ENCODE measurements around the gene FGD5. TPM values are rescaled to one million over a fixed set of nuclear protein-coding genes. Genes with fewer than 3 reads are reported as not detected.
A peak's percentile ranks its signal among the peaks of the same experiment; 100 is the strongest.

Gene FGD5
- total RNA-seq, 1 donor from 2014 or later, result 16.3 TPM

DNA sequence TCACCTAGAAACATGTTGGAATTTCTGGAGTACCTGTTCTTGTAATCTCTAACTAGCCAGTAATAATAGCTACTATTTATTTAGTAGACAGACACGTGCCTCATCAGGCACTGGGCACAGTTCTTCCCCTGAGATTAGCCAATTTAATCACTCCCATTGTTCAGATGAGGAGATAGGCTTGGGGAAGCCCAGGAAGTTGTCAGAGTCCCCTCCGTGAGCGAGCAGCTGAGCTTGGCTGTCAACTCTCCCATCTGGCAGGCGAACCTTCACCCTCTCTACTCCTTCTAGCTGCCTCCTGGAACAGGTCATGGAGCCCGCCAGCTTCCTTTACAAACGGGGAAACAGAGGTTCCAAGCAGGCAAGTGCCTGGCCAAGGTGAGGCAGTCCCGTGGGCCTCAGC lies 31.1 kb upstream of the FGD5 start:
- DNase-seq (no peak), ATAC-seq (no peak)
- intact Hi-C loops (cut with micrococcal nuclease), result loop anchor here (10.0 kb wide), 1 partner anchor 127 kb away; no protein-coding TSS in a partner anchor

DNA sequence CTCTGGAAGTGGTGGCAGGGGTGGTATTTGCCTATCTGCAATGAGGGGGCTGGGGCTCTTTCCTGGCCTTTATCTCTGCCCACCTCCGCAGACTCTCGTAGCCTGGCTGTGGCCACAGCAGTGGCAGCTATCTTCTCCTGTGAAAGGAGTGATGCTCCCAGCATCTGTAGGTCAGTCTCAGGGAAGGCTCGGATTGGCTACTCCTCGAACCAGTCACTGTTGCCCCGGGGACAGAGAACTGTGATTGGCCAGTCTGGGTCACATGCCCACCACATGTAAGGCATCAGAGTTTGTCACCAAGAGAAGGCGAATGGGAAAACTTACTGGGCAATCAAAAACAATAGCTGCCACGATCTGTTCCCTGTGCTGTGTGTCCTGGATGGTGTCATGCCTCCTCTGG lies 30.1 kb upstream of the FGD5 start:
- intact Hi-C loops (cut with micrococcal nuclease), result loop anchor here (10.0 kb wide), 1 partner anchor 126 kb away; no protein-coding TSS in a partner anchor
- ATAC-seq (no peak), DNase-seq (no peak)

DNA sequence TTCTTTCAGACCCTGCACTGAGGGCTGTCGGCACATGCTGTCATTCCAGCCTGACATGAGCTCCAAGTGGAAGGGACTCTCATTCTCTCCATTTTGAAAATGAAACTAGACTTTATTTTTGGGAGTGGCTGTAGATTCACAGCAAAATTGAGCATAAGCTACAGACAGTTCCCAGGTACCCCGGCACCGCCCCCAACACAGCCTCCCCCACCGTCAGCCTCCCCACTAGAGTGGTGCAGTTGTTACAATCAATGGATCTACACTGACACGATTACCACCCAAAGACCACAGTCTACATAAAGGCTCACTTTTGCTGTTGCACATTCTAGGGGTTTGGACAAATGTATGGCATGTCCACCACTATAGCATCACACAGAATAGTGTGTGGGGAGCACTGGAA lies 29.5 kb upstream of the FGD5 start:
- no peak for DNase-seq
- intact Hi-C loops (cut with micrococcal nuclease), result loop anchor here (10.0 kb wide), 1 partner anchor 126 kb away; no protein-coding TSS in a partner anchor
- no peak for ATAC-seq

DNA sequence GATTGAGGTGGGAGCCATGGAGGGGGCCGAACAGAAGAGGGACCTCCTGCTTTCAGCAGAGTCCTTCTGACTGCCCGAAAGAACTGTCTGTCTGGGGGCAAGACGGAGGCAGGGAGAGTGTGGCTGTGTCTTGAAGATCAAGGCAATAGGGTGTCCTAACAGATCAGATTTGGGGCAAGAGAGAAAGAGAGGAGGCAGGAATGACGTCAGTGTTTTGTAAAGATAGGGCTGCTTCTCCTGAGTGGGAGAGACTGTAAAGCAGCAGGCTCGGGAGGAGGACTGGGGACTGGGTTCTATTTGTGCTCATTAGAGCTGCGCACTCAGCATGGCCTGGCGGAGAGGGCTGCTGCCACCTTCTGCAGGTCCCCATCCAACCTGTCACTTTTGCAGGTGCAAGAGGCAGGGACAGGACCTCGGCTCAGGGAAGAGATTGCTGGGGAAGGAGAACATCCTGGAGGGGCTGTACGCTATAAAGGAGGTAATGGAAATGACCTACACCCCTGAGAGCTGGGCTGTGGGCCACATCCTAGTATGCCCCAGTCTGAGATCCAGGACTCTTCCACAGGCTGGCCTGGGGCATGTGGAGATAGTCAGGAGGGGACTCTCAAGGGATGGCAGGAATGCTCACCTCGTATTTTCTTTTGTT lies 29.0 kb upstream of the FGD5 start:
- intact Hi-C loops (cut with micrococcal nuclease), result loop anchor here (10.0 kb wide), 1 partner anchor 125 kb away; no protein-coding TSS in a partner anchor
- DNase-seq (no peak), ATAC-seq (no peak)

GRCh38 chr3:14791343-14791945 lies 27.3 kb upstream of the FGD5 start:
- peak; percentile 70 for ATAC-seq
- DNase-seq, result peak; percentile 76
- intact Hi-C loops (cut with micrococcal nuclease), result no loop called here

DNA sequence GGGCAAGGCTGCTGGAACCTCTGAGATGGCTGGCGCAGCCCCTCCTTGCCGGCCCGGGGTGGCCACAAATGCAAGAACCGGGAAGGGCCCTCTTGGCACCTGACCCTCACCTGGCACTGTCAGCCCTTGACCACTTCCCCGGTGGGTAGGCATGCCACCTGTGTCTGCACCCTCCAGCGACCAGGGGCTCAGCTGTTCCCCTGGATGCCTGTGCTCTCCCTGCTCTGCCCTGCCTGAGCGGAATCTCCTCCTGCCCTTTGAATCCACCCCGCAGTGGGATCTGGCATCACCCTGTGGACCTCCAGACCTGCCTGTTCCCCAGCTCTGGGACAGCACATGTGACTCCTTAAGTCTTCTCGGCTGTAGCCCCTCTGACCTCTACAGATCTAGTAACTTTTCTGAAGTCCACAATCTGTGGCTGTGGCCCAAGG lies 26.1 kb upstream of the FGD5 start:
- intact Hi-C loops (cut with micrococcal nuclease), result no loop called here
- no peak for DNase-seq
- no peak for ATAC-seq

DNA sequence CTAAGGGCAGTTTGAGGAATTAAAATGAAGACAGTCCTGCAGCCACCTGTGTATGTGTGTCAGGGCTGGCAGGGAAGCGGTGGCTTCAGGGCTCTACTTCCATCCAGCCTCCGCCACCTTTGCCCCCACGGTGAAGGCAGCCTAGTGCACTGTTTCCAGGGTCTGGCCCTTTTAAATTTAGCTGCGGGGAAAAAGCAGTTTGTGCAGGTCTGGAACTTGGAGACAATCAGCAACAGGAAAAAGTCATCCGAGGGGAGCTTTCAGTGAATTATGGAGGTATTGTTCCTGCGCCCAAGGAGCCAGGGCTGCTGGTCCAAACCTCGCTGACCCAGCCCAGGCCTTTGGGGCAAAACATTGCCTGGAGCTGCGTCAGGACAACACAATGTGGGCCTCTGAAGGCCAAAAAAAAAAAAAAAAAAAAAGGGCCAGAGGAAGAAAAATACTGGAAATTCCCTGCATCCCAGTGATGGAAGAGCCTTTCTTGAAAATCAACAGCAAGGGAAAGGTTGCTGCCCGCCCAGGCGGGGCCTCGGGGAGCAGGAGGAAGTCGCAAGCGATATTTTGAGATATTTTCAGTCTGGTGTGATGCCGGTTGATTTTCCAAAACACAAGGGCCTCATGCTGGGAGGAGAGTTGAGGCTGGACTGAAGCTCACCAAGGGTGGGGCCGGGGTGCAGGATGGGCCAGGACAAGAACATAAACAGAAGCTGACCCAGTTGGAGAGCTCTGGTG lies 25.5 kb upstream of the FGD5 start:
- DNase-seq, result peak; percentile 54

GRCh38 chr3:14793858-14794234 lies 24.9 kb upstream of the FGD5 start:
- ATAC-seq, result no peak
- intact Hi-C loops (cut with micrococcal nuclease), result no loop called here
- no peak for DNase-seq

More for the DNA sequence above, 25.5 kb upstream of the FGD5 start:
- intact Hi-C loops (cut with micrococcal nuclease), result no loop called here
- peak; percentile 83 for ATAC-seq

GRCh38 chr3:14794435-14794834 lies 24.3 kb upstream of the FGD5 start:
- intact Hi-C loops (cut with micrococcal nuclease), result no loop called here
- DNase-seq, result no peak
- no peak for ATAC-seq

DNA sequence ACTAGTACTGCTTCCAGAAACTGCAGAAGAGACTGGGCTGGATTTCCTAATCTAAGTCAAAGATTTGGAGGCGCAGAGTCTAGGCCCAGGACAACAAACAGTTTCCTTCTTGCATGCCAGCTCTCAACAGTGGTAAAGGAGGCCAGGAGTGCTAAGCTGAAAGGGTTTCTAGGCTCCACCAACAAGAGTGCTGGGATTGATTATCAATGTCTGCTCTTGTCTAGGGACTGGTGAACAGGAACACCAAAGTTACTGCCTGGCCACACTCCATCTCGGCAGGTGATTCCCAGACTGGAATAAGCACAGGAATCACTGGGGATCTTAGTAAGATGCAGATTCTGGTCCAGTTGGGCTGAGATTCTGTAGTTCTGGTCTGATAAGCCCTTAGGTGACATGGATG lies 22.8 kb upstream of the FGD5 start:
- DNase-seq (no peak), ATAC-seq (no peak)
- intact Hi-C loops (cut with micrococcal nuclease), result no loop called here

GRCh38 chr3:14796403-14797077 lies 22.2 kb upstream of the FGD5 start:
- no peak for DNase-seq
- intact Hi-C loops (cut with micrococcal nuclease), result no loop called here
- ATAC-seq, result no peak

GRCh38 chr3:14797731-14798130 lies 21.0 kb upstream of the FGD5 start:
- intact Hi-C loops (cut with micrococcal nuclease), result no loop called here
- DNase-seq, result no peak
- no peak for ATAC-seq

GRCh38 chr3:14798231-14798630 lies 20.5 kb upstream of the FGD5 start:
- ATAC-seq (no peak), DNase-seq (no peak)
- intact Hi-C loops (cut with micrococcal nuclease), result no loop called here

- intact Hi-C loops (cut with micrococcal nuclease), result no loop called here
- ATAC-seq, result no peak
- no peak for DNase-seq
Observed at GRCh38 chr3:14799146-14799545, 19.6 kb upstream of the FGD5 start.

GRCh38 chr3:14801031-14801430 lies 17.7 kb upstream of the FGD5 start:
- no peak for ATAC-seq
- intact Hi-C loops (cut with micrococcal nuclease), result no loop called here
- no peak for DNase-seq

DNA sequence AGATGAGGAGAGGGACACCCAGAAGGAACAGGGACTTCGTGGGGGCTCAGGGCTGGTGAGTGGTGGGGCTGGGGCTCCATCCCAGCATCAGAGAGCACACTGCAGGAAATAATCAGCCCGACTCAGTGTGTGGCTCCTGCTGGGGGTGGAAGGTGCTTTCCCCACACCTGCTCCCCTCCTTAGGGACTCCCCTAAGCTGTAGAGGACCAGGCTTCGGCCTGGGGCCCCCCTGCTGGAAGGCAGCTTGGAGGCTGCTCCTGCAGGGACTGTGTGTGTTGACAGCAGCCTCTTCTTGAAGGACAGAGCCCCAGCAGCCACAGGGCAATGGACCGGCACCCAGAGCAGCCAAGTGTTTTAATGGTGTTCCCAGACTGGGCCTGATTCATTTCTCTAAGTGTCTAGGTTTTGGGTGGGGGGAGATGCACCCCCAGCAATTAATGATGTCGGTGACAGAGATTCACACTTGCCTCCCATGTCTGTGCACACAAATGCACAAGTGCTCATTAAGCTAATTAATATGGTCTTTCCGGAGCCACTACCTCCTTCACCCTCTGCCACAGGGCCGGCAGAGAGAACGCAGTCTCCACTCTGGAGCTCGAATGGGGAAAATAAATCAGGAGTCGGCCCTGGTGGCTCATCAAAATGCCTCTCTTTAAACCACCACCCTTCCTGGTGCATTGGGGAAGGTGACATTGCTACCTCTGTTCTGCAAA lies 16.9 kb upstream of the FGD5 start:
- intact Hi-C loops (cut with micrococcal nuclease), result no loop called here
- DNase-seq, result no peak
- no peak for ATAC-seq

GRCh38 chr3:14802381-14802731 lies 16.4 kb upstream of the FGD5 start:
- ATAC-seq (no peak), DNase-seq (no peak)
- intact Hi-C loops (cut with micrococcal nuclease), result no loop called here

GRCh38 chr3:14803101-14803980 lies 15.4 kb upstream of the FGD5 start:
- ATAC-seq (peak; percentile 40), DNase-seq (no peak)
- intact Hi-C loops (cut with micrococcal nuclease), result no loop called here
